HG03097 (cell line): ENCODE data around the gene ANAPC16.
A peak's percentile ranks its signal among the peaks of the same experiment; 100 is the strongest.

ENCODE experiments used
- ATAC-seq: cut with Tn5 transposase; IDR thresholded peaks from one replicate; pipeline ENCODE4 v1.9.1; 2021; ENCODE audit not compliant: unreplicated experiment, low FRiP score

The ANAPC16 gene

GRCh38 chr10:72241691-72242252 lies 26.0 kb downstream of the ANAPC16 start:
- ATAC-seq, result no peak

- no peak for ATAC-seq
Measured at GRCh38 chr10:72242675-72243074, 26.9 kb downstream of the ANAPC16 start.

- ATAC-seq, result no peak
Measured at GRCh38 chr10:72243822-72244437, 28.1 kb downstream of the ANAPC16 start.

GRCh38 chr10:72244573-72245038 lies 28.8 kb downstream of the ANAPC16 start:
- ATAC-seq, result no peak

GRCh38 chr10:72245949-72246525 lies 30.2 kb downstream of the ANAPC16 start:
- no peak for ATAC-seq

- peak; percentile 86 for ATAC-seq
Measured at GRCh38 chr10:72248468-72249151, 32.8 kb downstream of the ANAPC16 start.

GRCh38 chr10:72249176-72249862 lies 33.5 kb downstream of the ANAPC16 start:
- ATAC-seq, result peak; percentile 6

GRCh38 chr10:72250666-72251065 lies 34.9 kb downstream of the ANAPC16 start:
- no peak for ATAC-seq

- no peak for ATAC-seq
Measured at GRCh38 chr10:72251635-72252034, 35.8 kb downstream of the ANAPC16 start.

GRCh38 chr10:72252972-72253371 lies 37.2 kb downstream of the ANAPC16 start:
- no peak for ATAC-seq

GRCh38 chr10:72253578-72253977 lies 37.8 kb downstream of the ANAPC16 start:
- ATAC-seq, result no peak

- no peak for ATAC-seq
Measured at GRCh38 chr10:72254813-72255568, 39.2 kb downstream of the ANAPC16 start.

- no peak for ATAC-seq
Measured at GRCh38 chr10:72255977-72256729, 40.3 kb downstream of the ANAPC16 start.

- ATAC-seq, result no peak
Measured at GRCh38 chr10:72257051-72257892, 41.5 kb downstream of the ANAPC16 start.

- no peak for ATAC-seq
Measured at GRCh38 chr10:72258617-72259016, 42.8 kb downstream of the ANAPC16 start.

- ATAC-seq, result no peak
Measured at GRCh38 chr10:72259491-72260238, 43.9 kb downstream of the ANAPC16 start.

- ATAC-seq, result peak; percentile 63
Measured at GRCh38 chr10:72260239-72260975, 44.6 kb downstream of the ANAPC16 start.
